ENCODE data around the gene MBD3L2B. TPM values are rescaled to one million over a fixed set of nuclear protein-coding genes. Genes with fewer than 3 reads are reported as not detected.
"Not testable (repeated sequence)": the region's sequence is repeated elsewhere in the genome, so short reads cannot be mapped to it uniquely, and the experiment has no call there.

MBD3L2B gene
- total RNA-seq, 1 donor from 2014 or later = not detected

GRCh38 chr19:7030278-7030677 lies 9.0 kb upstream of the MBD3L2B start, which contains the start of gene MBD3L5:
TSS of gene MBD3L5 (plus strand) at chr19:7030578. CDS start at chr19:7030612, 34 bp downstream.
- ATAC-seq; intact Hi-C loops (cut with DNase I); DNase-seq (ENCODE audit: missing footprints): not testable (repeated sequence)

GRCh38 chr19:7028790-7029189 lies 7.6 kb upstream of the MBD3L2B start:
- ATAC-seq; intact Hi-C loops (cut with DNase I); DNase-seq (ENCODE audit: missing footprints): not testable (repeated sequence)

- no peak for DNase-seq (ENCODE audit: missing footprints)
- ATAC-seq = no peak
- intact Hi-C loops (cut with DNase I) = no loop called here
These were observed 2.4 kb downstream of the MBD3L2B start for GRCh38 chr19:7018828-7019227.

GRCh38 chr19:7013678-7014077 lies 7.6 kb downstream of the MBD3L2B start:
- intact Hi-C loops (cut with DNase I) = no loop called here
- ATAC-seq = no peak
- no peak for DNase-seq (ENCODE audit: missing footprints)

- ATAC-seq = no peak
- intact Hi-C loops (cut with DNase I) = no loop called here
- DNase-seq (ENCODE audit: missing footprints) = no peak
These were observed 10.3 kb downstream of the MBD3L2B start for GRCh38 chr19:7010722-7011593.

GRCh38 chr19:7007859-7008258 lies 13.4 kb downstream of the MBD3L2B start:
- intact Hi-C loops (cut with DNase I) = loop anchor here (10.0 kb wide), 1 partner anchor 493 kb away; no protein-coding TSS in a partner anchor
- DNase-seq (ENCODE audit: missing footprints) = no peak
- no peak for ATAC-seq

- DNase-seq (ENCODE audit: missing footprints) = no peak
- intact Hi-C loops (cut with DNase I) = loop anchor here (10.0 kb wide), 1 partner anchor 491 kb away; no protein-coding TSS in a partner anchor
- no peak for ATAC-seq
These were observed 15.0 kb downstream of the MBD3L2B start for GRCh38 chr19:7006135-7006704.

- DNase-seq (ENCODE audit: missing footprints) (no peak), ATAC-seq (no peak)
- intact Hi-C loops (cut with DNase I) = loop anchor here (10.0 kb wide), 1 partner anchor 490 kb away; no protein-coding TSS in a partner anchor
These were observed 16.8 kb downstream of the MBD3L2B start for GRCh38 chr19:7004313-7004931.

- intact Hi-C loops (cut with DNase I) = loop anchor here (10.0 kb wide), 1 partner anchor 486 kb away; no protein-coding TSS in a partner anchor
- no peak for ATAC-seq
- no peak for DNase-seq (ENCODE audit: missing footprints)
These were observed 20.4 kb downstream of the MBD3L2B start for GRCh38 chr19:7000816-7001215.

GRCh38 chr19:7000333-7000732 lies 20.9 kb downstream of the MBD3L2B start:
- ATAC-seq = no peak
- intact Hi-C loops (cut with DNase I) = loop anchor here (10.0 kb wide), 1 partner anchor 486 kb away; no protein-coding TSS in a partner anchor
- no peak for DNase-seq (ENCODE audit: missing footprints)

- ATAC-seq (no peak), DNase-seq (ENCODE audit: missing footprints) (no peak)
- intact Hi-C loops (cut with DNase I) = loop anchor here (10.0 kb wide), 1 partner anchor 485 kb away; no protein-coding TSS in a partner anchor
These were observed 21.3 kb downstream of the MBD3L2B start for GRCh38 chr19:6999933-7000332.

- intact Hi-C loops (cut with DNase I) = no loop called here
- no peak for ATAC-seq
- DNase-seq (ENCODE audit: missing footprints) = no peak
These were observed 23.4 kb downstream of the MBD3L2B start for GRCh38 chr19:6997679-6998445.

- ATAC-seq = no peak
- DNase-seq (ENCODE audit: missing footprints) = no peak
- intact Hi-C loops (cut with DNase I) = no loop called here
These were observed 24.4 kb downstream of the MBD3L2B start for GRCh38 chr19:6996810-6997209.

- intact Hi-C loops (cut with DNase I) = no loop called here
- DNase-seq (ENCODE audit: missing footprints) (no peak), ATAC-seq (no peak)
These were observed 26.2 kb downstream of the MBD3L2B start for GRCh38 chr19:6995054-6995453.

- DNase-seq (ENCODE audit: missing footprints) = no peak
- ATAC-seq = no peak
- intact Hi-C loops (cut with DNase I) = no loop called here
These were observed 33.0 kb downstream of the MBD3L2B start for GRCh38 chr19:6988257-6988656.

- DNase-seq (ENCODE audit: missing footprints) = no peak
- intact Hi-C loops (cut with DNase I) = no loop called here
- no peak for ATAC-seq
These were observed 33.4 kb downstream of the MBD3L2B start for GRCh38 chr19:6987850-6988249.

- DNase-seq (ENCODE audit: missing footprints) (no peak), ATAC-seq (no peak)
- intact Hi-C loops (cut with DNase I) = no loop called here
These were observed 37.8 kb downstream of the MBD3L2B start for GRCh38 chr19:6983448-6983847.

- ATAC-seq = no peak
These were observed 41.8 kb downstream of the MBD3L2B start for GRCh38 chr19:6979399-6979798.

GRCh38 chr19:6976197-6976596 lies 45.0 kb downstream of the MBD3L2B start:
- intact Hi-C loops (cut with DNase I) = no loop called here
- DNase-seq (ENCODE audit: missing footprints) = no peak
- no peak for ATAC-seq

More at GRCh38 chr19:6979399-6979798, 41.8 kb downstream of the MBD3L2B start:
- intact Hi-C loops (cut with DNase I) = no loop called here
- DNase-seq (ENCODE audit: missing footprints) = no peak

Measured in Right ventricle myocardium inferior (tissue), 1 donor.